K562 (cell line): Measurements from ENCODE around the gene SHISAL2A. TPM values are rescaled to one million over a fixed set of nuclear protein-coding genes. Genes with fewer than 3 reads are reported as not detected.

Source experiments
- ATAC-seq: fragments of 200-7000 bp; cut with Tn5 transposase; 3 replicates; pipeline ENCODE4 v1.9.1; 2020; ENCODE audit warnings: moderate library complexity
- BruUV-seq: library from RNA; stranded (reverse); fragments of 400-500 nt; replicated peaks from 2 replicates; lab custom pipeline; 2021; lab: Mats Ljungman, UMichigan
- CTCF ChIA-PET: fragments of 300-600 bp; formaldehyde crosslinking; extraction: SDS; loops from one replicate; lab custom pipeline; 2021; ENCODE audit warnings: low intra/inter-chr PET ratio; lab: Yijun Ruan, JAX
- POLR2A ChIA-PET: fragments of 300-600, 350-650 bp; sonication (Branson Sonifier 250); formaldehyde crosslinking; extraction: SDS; loops from one replicate; lab custom pipeline; 2021; ENCODE audit warnings: antibody characterized with exemption, inconsistent platforms; lab: Yijun Ruan, JAX
- DNase-seq, 4 experiments: peaks; one replicate each; pipeline versions ENCODE4 v3.0.0 to v3.0.0-alpha.2; 2011 to 2018; ENCODE audit warnings: low spot score in 3 of 4, mixed read lengths in 3 of 4; ENCODE audit errors: extremely low read depth in 1 of 4
- FAIRE-seq: peaks from 2 replicates; lab custom pipeline; 2011; peaks lifted over from hg19 to GRCh38; lab: Jason Lieb, UNC
- H2AFZ ChIP-seq: 2 replicates; pipeline ENCODE4 v1.6.0; 2011; ENCODE audit warnings: low read depth, low read length, control low read depth, inconsistent platforms
- H3K27ac ChIP-seq: fragments of 200-600 bp; 3 replicates; pipeline ENCODE4 v1.8.0; 2011; ENCODE audit warnings: low read depth, mild to moderate bottlenecking, control low read depth, inconsistent platforms, low read length, moderate library complexity, mixed read lengths; ENCODE audit errors: extremely low read depth
- H3K27me3 ChIP-seq, 2 experiments: fragments of 300-600 bp in 1 of 2; 2 replicates in 1 of 2; 3 replicates in 1 of 2; pipeline versions ENCODE4 v1.6.0 to v1.8.0; 2011; ENCODE audit warnings: inconsistent platforms in 2 of 2, low read length in 2 of 2, mild to moderate bottlenecking in 1 of 2, mixed read lengths in 1 of 2, moderate library complexity in 1 of 2; ENCODE audit not compliant: control insufficient read depth in 2 of 2, insufficient read depth in 2 of 2
- H3K36me3 ChIP-seq: fragments of 300-600 bp; 3 replicates; pipeline ENCODE4 v1.8.0; 2011; ENCODE audit warnings: mild to moderate bottlenecking, low read length, inconsistent platforms; ENCODE audit not compliant: control insufficient read depth, insufficient read depth
- H3K4me1 ChIP-seq, 2 experiments: fragments of 200-600 bp in 1 of 2; replicated peaks in 1 of 2; 2 replicates in 1 of 2; 3 replicates in 1 of 2; pipeline versions ENCODE4 v1.5.1 to v1.8.0; 2011; ENCODE audit warnings: inconsistent platforms in 2 of 2, low read length in 2 of 2, mild to moderate bottlenecking in 1 of 2, mixed read lengths in 1 of 2, moderate library complexity in 1 of 2; ENCODE audit not compliant: control insufficient read depth in 2 of 2, insufficient read depth in 2 of 2
- H3K4me2 ChIP-seq: 2 replicates; pipeline ENCODE4 v1.6.1; 2011; ENCODE audit warnings: low read length, control low read depth, inconsistent platforms, mixed read lengths; ENCODE audit not compliant: insufficient read depth
- H3K4me3 ChIP-seq: fragments of 200-600 bp; sonication (generic), shearing (Covaris generic); 2 replicates; pipeline ENCODE4 v1.5.1; 2016; ENCODE audit warnings: control low read depth, inconsistent platforms
- H3K79me2 ChIP-seq: fragments of 200-600 bp; 3 replicates; pipeline ENCODE4 v1.8.0; 2011; ENCODE audit warnings: low read length, inconsistent platforms; ENCODE audit not compliant: control insufficient read depth, insufficient read depth
- H3K9ac ChIP-seq, 2 experiments: 2 replicates each; pipeline versions ENCODE4 v1.6.0 to v1.6.1; 2011; ENCODE audit warnings: low read depth in 2 of 2, low read length in 2 of 2, control low read depth in 1 of 2, inconsistent platforms in 1 of 2, mild to moderate bottlenecking in 1 of 2, mixed read lengths in 1 of 2; ENCODE audit not compliant: insufficient read depth in 1 of 2
- H3K9me1 ChIP-seq: one replicate; pipeline ENCODE4 v1.6.0; 2011; ENCODE audit warnings: inconsistent platforms, mild to moderate bottlenecking, low read length, moderate library complexity; ENCODE audit not compliant: control insufficient read depth, insufficient read depth
- H3K9me3 ChIP-seq: replicated peaks from 2 replicates; pipeline ENCODE4 v1.5.1; 2011; ENCODE audit warnings: low read depth, low read length, inconsistent platforms; ENCODE audit not compliant: control insufficient read depth, insufficient read depth
- H4K20me1 ChIP-seq: replicated peaks from 2 replicates; pipeline ENCODE4 v1.6.1; 2011; ENCODE audit warnings: low read length, inconsistent platforms, mixed read lengths; ENCODE audit not compliant: control insufficient read depth, insufficient read depth
- ARID1B ChIP-seq: fragments of 450-650 bp; IDR thresholded peaks from 2 replicates; pipeline ENCODE4 v1.6.1; 2016; ENCODE audit warnings: antibody characterized with exemption, mild to moderate bottlenecking, inconsistent platforms
- C11orf30 ChIP-seq: fragments of 450-650 bp; IDR thresholded peaks from 2 replicates; pipeline ENCODE4 v1.6.1; 2016; ENCODE audit warnings: low read depth, mild to moderate bottlenecking
- DIDO1 ChIP-seq: fragments of 450-650 bp; IDR thresholded peaks from 2 replicates; pipeline ENCODE4 v1.6.1; 2016; ENCODE audit warnings: low read depth, missing biosample characterization, missing genetic modification characterization
- FOXA1 ChIP-seq: fragments of 450-650 bp; IDR thresholded peaks from 2 replicates; pipeline ENCODE4 v1.6.1; 2016; ENCODE audit warnings: mild to moderate bottlenecking, borderline replicate concordance
- HDAC2 ChIP-seq: fragments of 450-650 bp; IDR thresholded peaks from 2 replicates; pipeline ENCODE4 v1.6.1; 2016; ENCODE audit warnings: mild to moderate bottlenecking
- HSF4 ChIP-seq: fragments of 250-450 bp; sonication (Bioruptor Pico); IDR thresholded peaks from 2 replicates; pipeline ENCODE4 v2.1.2; 2022; ENCODE audit warnings: mild to moderate bottlenecking, moderate library complexity, borderline replicate concordance
- ID3 ChIP-seq, 2 experiments: fragments of 250-450 bp in 1 of 2; fragments of 450-650 bp in 1 of 2; sonication (Bioruptor Pico) in 1 of 2; IDR thresholded peaks; 2 replicates each; pipeline versions ENCODE4 v1.6.1 to v1.8.0; 2016 to 2021; ENCODE audit warnings: mild to moderate bottlenecking in 2 of 2, moderate library complexity in 2 of 2, missing compliant biosample characterization in 1 of 2, missing genetic modification characterization in 1 of 2
- PHB ChIP-seq: fragments of 250-450 bp; sonication (Bioruptor Pico); IDR thresholded peaks from 2 replicates; pipeline ENCODE4 v1.5.0; 2021
- POLR2B ChIP-seq: fragments of 450-650 bp; IDR thresholded peaks from 2 replicates; pipeline ENCODE4 v1.6.1; 2018; ENCODE audit warnings: low read depth; ENCODE audit not compliant: partially characterized antibody
- POLR2G ChIP-seq: fragments of 200-400 bp; formaldehyde crosslinking; IDR thresholded peaks from 2 replicates; pipeline ENCODE4 v1.6.1; 2017; ENCODE audit warnings: low read depth, mild to moderate bottlenecking, antibody characterized with exemption, low read length, moderate library complexity
- POLR3A ChIP-seq: IDR thresholded peaks from 2 replicates; pipeline ENCODE4 v1.6.1; 2011; ENCODE audit warnings: borderline replicate concordance, mild to moderate bottlenecking, moderate library complexity; ENCODE audit not compliant: insufficient read length, insufficient read depth; ENCODE audit errors: extremely low read depth
- SETDB1 ChIP-seq: IDR thresholded peaks from one replicate; pipeline ENCODE4 v1.6.1; 2012; ENCODE audit warnings: low read length, control low read depth, inconsistent platforms
- SMARCA4 ChIP-seq: fragments of 450-650 bp; IDR thresholded peaks from 2 replicates; pipeline ENCODE4 v1.6.1; 2016
- THRB ChIP-seq: fragments of 450-650 bp; formaldehyde crosslinking; conservative IDR thresholded peaks from 2 replicates; pipeline ENCODE4 v1.4.0; 2022; ENCODE audit warnings: mild to moderate bottlenecking, missing genetic modification characterization
- TSC22D4 ChIP-seq: fragments of 450-650 bp; IDR thresholded peaks from 2 replicates; pipeline ENCODE4 v1.6.1; 2016; ENCODE audit warnings: missing genetic modification characterization, missing biosample characterization, control low read depth
- XRCC5 ChIP-seq: fragments of 200-400 bp; formaldehyde crosslinking; IDR thresholded peaks from 2 replicates; pipeline ENCODE4 v1.6.1; 2017; ENCODE audit warnings: low read depth, mild to moderate bottlenecking, low read length
- ZFP91 ChIP-seq: sonication (generic); formaldehyde crosslinking; IDR thresholded peaks from 2 replicates; pipeline ENCODE4 v1.8.0; 2022; ENCODE audit warnings: mild to moderate bottlenecking, missing genetic modification reagents
- ZNF134 ChIP-seq: fragments of 250-450 bp; sonication (Bioruptor Pico); conservative IDR thresholded peaks from 2 replicates; pipeline ENCODE4 v1.4.0; 2020
- ZNF143 ChIP-seq: sonication (generic); formaldehyde crosslinking; IDR thresholded peaks from 2 replicates; pipeline ENCODE4 v1.9.0; 2022; ENCODE audit warnings: mild to moderate bottlenecking, missing genetic modification reagents
- ZNF347 ChIP-seq: fragments of 450-650 bp; formaldehyde crosslinking; IDR thresholded peaks from 2 replicates; pipeline ENCODE4 v1.4.0; 2020; ENCODE audit warnings: low read depth, mild to moderate bottlenecking, moderate library complexity
- WGBS: fragments of 100-300 bp; shearing (Covaris generic); methylation state at CpG from one replicate; pipeline ENCODE4 v1.1.6; 2016; ENCODE audit warnings: low coverage, mixed read lengths; ENCODE audit not compliant: insufficient coverage; ENCODE audit errors: missing lambda C conversion rate; 5-methylcytosine and 5-hydroxymethylcytosine counted together
- in situ Hi-C: fragments of 300-500 bp; cut with MboI; formaldehyde crosslinking; loops from 4 replicates; pipeline ENCODE4 v1.15.0; 2018; ENCODE audit warnings: inconsistent platforms, mixed read lengths
- intact Hi-C: fragments of 100-400 bp; cut with micrococcal nuclease; formaldehyde crosslinking; loops from 2 replicates; pipeline ENCODE4 v1.14.2; 2022
- polyA plus RNA-seq, 8 experiments: library from polyadenylated mRNA; depleted of rRNA in 4 of 8; stranded (reverse) in 5 of 8; unstranded in 3 of 8; fragments of >200 nt; fragmentation: Nextera tagmentation in 2 of 8; fragmentation: Illumina TruSeq in 1 of 8; extraction: Ambion mirVana in 2 of 8; extraction: Trizol in 1 of 8; gene quantifications; 2 replicates each; pipeline versions ENCODE4 v1.2.1 to v1.2.3, GENCODE V29; 2011 to 2014; ENCODE audit warnings: inconsistent platforms in 1 of 8, missing spikeins in 1 of 8
- total RNA-seq, 7 experiments: library from RNA; depleted of rRNA in 6 of 7; stranded (reverse); fragments of >200 nt in 6 of 7; fragmentation: Illumina TruSeq in 2 of 7; extraction: Trizol in 2 of 7; gene quantifications; 2 replicates each; pipeline versions ENCODE4 v1.2.1 to v1.2.3, GENCODE V29; 2011 to 2021; ENCODE audit warnings: low replicate concordance in 1 of 7

The SHISAL2A gene
- total and polyA plus RNA-seq, 9 of the 15 experiments (the other 6 are each of a cell fraction or from before 2014, with no cell fraction given), result 0.11 TPM; not detected in 8

- TF ChIP-seq ZNF134 (CRISPR knock-in tag) (0 out of 2 replicates have a peak, but pooled peaks have one; percentile 44), HDAC2 (no peak), POLR3A (no peak), PHB (CRISPR knock-in tag) (no peak), ARID1B (no peak)
- TF ChIP-seq, all 486 proteins: peak for 10
Observed at GRCh38 chr1:52631759-52632331, 1.1 kb upstream of the SHISAL2A start (continued).

- no peaks in the 10 kb centered on the region for H3K36me3 ChIP-seq
- no peaks in the 10 kb centered on the region for H4K20me1 ChIP-seq
- intact Hi-C loops (no loop called here), in situ Hi-C loops (no loop called here)
- H3K9ac ChIP-seq, result no peak overlapping the region
- CTCF ChIA-PET, result no interaction called here
- H3K9me1 ChIP-seq, result no peaks in the 10 kb centered on the region
- POLR2A ChIA-PET, result interaction anchor here (0.7 to 1.1 kb wide), 2 partner anchors 15 to 22 kb away, joined by 3 to 5 read pairs; no protein-coding TSS in a partner anchor
- WGBS, result 86% methylated on average over 13 of the region's 52 CpGs
- no peak overlapping the region for H2AFZ ChIP-seq
- DNase-seq, result no peak
- no peaks in the 10 kb centered on the region for H3K9me3 ChIP-seq
- H3K4me1 ChIP-seq, result peaks cover 17 to 19% of the 10 kb centered on the region in 2 experiments; a peak in 4 of 5 replicates
- no peak for ATAC-seq
- H3K27ac ChIP-seq, result no peak overlapping the region
- no peak overlapping the region for H3K4me3 ChIP-seq
- no peak overlapping the region for H3K4me2 ChIP-seq
- no TSS peak for BruUV-seq
- no peaks in the 10 kb centered on the region for H3K27me3 ChIP-seq
- no peak for FAIRE-seq
- no peaks in the 10 kb centered on the region for H3K79me2 ChIP-seq
- no peak for TF ChIP-seq C11orf30
- no peak for TF ChIP-seq SMARCA4
- TF ChIP-seq ZNF143, result no peak
- TF ChIP-seq POLR2B, result no peak
- TF ChIP-seq POLR2G, result no peak
- TF ChIP-seq ID3 (CRISPR knock-in tag; IDR thresholded peaks at IDR 0.05), result no peak
- TF ChIP-seq ID3 (tag; IDR thresholded peaks at IDR 0.05), result no peak
- no peak for TF ChIP-seq THRB (CRISPR knock-in tag)
- TF ChIP-seq DIDO1 (tag), result no peak
- TF ChIP-seq HSF4 (CRISPR knock-in tag), result no peak
- no peak for TF ChIP-seq FOXA1
- no peak for TF ChIP-seq XRCC5
- TF ChIP-seq TSC22D4 (tag), result no peak
- TF ChIP-seq SETDB1, result no peak
- TF ChIP-seq ZFP91, result no peak
- no peak for TF ChIP-seq ZNF347 (CRISPR knock-in tag)
Observed at GRCh38 chr1:52633291-52633754, 355 bp downstream of the SHISAL2A start.
